Activated CD4-positive, alpha-beta T cell treated with anti-CD3 and anti-CD28 coated beads for 36 hours (primary cell): ENCODE data around the gene NIBAN1. TPM values are rescaled to one million over a fixed set of nuclear protein-coding genes. Genes with fewer than 3 reads are reported as not detected.

Experiments
- ATAC-seq: fragments of 200-7000 bp; cut with Tn5 transposase; one replicate; pipeline ENCODE4 v1.10.0; 2021; ENCODE audit warnings: mild to moderate bottlenecking, moderate library complexity
- CTCF ChIA-PET: fragments of 350-600 bp; sonication (Branson Sonifier 250); formaldehyde crosslinking; loops from one replicate; lab custom pipeline; 2021; ENCODE audit warnings: antibody characterized with exemption; lab: Charles Lee
- POLR2A ChIA-PET: fragments of 350-600 bp; sonication (Branson Sonifier 250); formaldehyde crosslinking; loops from one replicate; lab custom pipeline; 2021; ENCODE audit warnings: antibody characterized with exemption, inconsistent platforms; lab: Charles Lee
- DNase-seq: peaks from one replicate; pipeline ENCODE4 v3.0.0-alpha.2; 2020
- H3K27ac Mint-ChIP-seq: one replicate; pipeline ENCODE4 v1.8.0; 2021; ENCODE audit warnings: mixed read lengths
- H3K27me3 Mint-ChIP-seq: one replicate; pipeline ENCODE4 v1.8.0; 2021; ENCODE audit warnings: mixed read lengths
- H3K36me3 Mint-ChIP-seq: one replicate; pipeline ENCODE4 v1.8.0; 2021; ENCODE audit warnings: low read depth, mixed read lengths
- H3K4me1 Mint-ChIP-seq: one replicate; pipeline ENCODE4 v1.8.0; 2021; ENCODE audit warnings: mixed read lengths
- H3K4me3 Mint-ChIP-seq: one replicate; pipeline ENCODE4 v1.8.0; 2021; ENCODE audit warnings: mild to moderate bottlenecking, moderate library complexity, mixed read lengths
- H3K9me3 Mint-ChIP-seq: one replicate; pipeline ENCODE4 v1.8.0; 2021; ENCODE audit warnings: low read depth, mixed read lengths
- intact Hi-C, 2 experiments: fragments of 100-400 bp; cut with DNase I in 1 of 2; cut with micrococcal nuclease in 1 of 2; formaldehyde crosslinking; loops; one replicate each; pipeline versions ENCODE4 v1.14.2 to v1.15.1; 2022 to 2024; cut with DNase I, micrococcal nuclease
- total RNA-seq, 2 experiments: library from RNA; stranded (reverse); gene quantifications; one replicate each; pipeline ENCODE4 v1.2.3, GENCODE V29; 2021

NIBAN1 gene
- total RNA-seq, 2 experiments from 2014 or later, result 18.6 to 19.7 TPM

DNA sequence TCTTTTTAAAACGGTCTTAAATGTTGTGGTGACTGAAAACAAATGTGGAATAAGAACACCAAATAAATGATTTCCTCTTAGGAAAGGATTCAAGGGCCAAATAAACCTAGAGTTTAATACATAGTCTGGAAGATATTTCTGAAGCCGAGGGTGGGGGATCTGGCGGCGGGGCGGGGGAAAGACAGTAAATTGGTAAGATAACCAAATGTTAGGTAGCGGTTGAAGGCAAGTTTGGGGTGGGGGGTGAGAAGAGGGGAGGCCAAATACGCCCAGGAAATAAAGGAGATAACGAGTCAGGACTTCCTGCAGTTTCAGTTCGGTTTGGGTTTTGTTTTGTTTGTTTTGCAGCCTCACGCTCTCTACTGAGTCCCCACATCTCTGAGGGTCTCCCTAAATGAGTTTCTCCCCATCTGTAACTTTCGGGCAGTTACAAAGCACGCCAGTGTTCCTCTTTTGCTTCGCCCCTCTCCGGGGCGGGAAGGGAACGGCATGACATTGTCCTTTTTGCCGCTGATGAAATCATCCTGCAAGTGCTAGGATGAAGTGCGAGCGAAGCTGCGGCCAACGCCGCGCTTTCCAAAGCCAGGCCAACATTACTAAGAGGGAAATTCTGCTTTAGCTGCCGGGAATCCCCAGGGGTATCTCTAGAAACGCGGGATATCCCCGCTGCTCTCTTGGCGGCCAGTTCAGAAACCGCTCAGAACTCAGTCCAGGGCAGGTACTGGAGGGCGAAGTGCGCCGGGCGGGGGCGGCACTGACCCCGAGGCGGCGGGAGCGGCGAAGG is 844 bp downstream of the NIBAN1 start:
- peaks cover 45% of the 10 kb centered on the region for H3K4me1 Mint-ChIP-seq
- no peaks in the 10 kb centered on the region for H3K9me3 Mint-ChIP-seq
- ChIA-PET CTCF (interaction anchor here (0.7 to 2.7 kb wide), 10 partner anchors 9 to 291 kb away, joined by 3 to 28 read pairs (median 4); no protein-coding TSS in a partner anchor), POLR2A (interaction anchor here (0.5 to 2.0 kb wide), 6 partner anchors 81 to 221 kb away, joined by 3 to 10 read pairs (median 5); no protein-coding TSS in a partner anchor)
- intact Hi-C loops, result loop anchor here (1.0 to 10.0 kb wide), 15 partner anchors 17 to 1338 kb away; partner anchors contain the start of genes SWT1 (in 2 of the 2), TRMT1L (in 2 of the 2), TSEN15 (in 2 of the 2) and ARPC5 (in 1 of the 2)
- ATAC-seq, result peak; percentile 63
- H3K27ac Mint-ChIP-seq, result peak overlapping the region; percentile 97
- H3K4me3 Mint-ChIP-seq, result peak overlapping the region; percentile 86
- H3K36me3 Mint-ChIP-seq, result no peaks in the 10 kb centered on the region
- DNase-seq, result peak; percentile 84
- H3K27me3 Mint-ChIP-seq, result peaks cover 16% of the 10 kb centered on the region

DNA sequence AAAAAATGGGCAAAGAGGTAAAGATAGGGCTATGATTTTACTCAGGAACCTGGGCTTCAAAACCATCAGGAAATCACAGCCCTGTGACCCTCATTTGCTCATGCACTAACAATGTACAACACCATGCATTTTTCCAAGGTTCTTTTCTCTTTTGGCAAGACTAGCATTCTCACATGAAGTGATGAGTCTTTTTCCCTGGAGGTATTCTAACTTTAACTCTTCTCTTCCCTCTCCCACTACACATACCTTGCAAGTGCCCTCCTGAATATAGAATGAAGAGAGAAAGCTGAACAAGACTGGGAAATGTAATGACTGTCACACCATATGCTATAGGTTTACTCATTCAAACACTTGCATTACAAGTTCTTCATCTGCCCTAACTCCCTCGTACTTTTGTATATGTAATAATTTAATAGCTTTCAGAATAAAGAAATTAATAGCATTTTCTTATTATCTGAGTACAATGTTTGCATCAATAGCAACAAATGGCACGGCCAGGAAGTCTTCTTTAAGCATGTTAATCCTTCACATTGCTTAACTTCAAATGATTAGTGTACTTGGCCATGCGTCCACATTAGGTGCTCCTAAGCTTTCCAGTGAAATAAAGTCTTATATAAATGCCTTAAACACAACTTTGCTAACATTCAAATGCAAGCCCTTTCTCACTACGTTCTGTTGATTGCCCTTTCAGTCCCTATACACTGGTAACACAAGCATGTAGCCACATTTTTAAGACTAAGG is 1.8 kb downstream of the NIBAN1 start:
- H3K4me3 Mint-ChIP-seq, result peak overlapping the region; percentile 86
- no peaks in the 10 kb centered on the region for H3K9me3 Mint-ChIP-seq
- H3K27ac Mint-ChIP-seq, result peak overlapping the region; percentile 97
- ChIA-PET POLR2A (interaction anchor here (0.7 to 2.0 kb wide), 3 partner anchors 80 to 219 kb away, joined by 3 to 10 read pairs (median 4); no protein-coding TSS in a partner anchor), CTCF (interaction anchor here (0.8 to 2.5 kb wide), 9 partner anchors 8 to 198 kb away, joined by 3 to 12 read pairs (median 5); no protein-coding TSS in a partner anchor)
- ATAC-seq (no peak), DNase-seq (no peak)
- peaks cover 48% of the 10 kb centered on the region for H3K4me1 Mint-ChIP-seq
- intact Hi-C loops, result loop anchor here (1.0 to 10.0 kb wide), 13 partner anchors 16 to 1337 kb away; partner anchors contain the start of genes TSEN15 (in 2 of the 2), ARPC5 (in 1 of the 2), IVNS1ABP (in 1 of the 2) and SWT1 (in 1 of the 2)
- no peaks in the 10 kb centered on the region for H3K36me3 Mint-ChIP-seq
- peaks cover 14% of the 10 kb centered on the region for H3K27me3 Mint-ChIP-seq

- H3K9me3 Mint-ChIP-seq, result no peaks in the 10 kb centered on the region
- peaks cover 11% of the 10 kb centered on the region for H3K27me3 Mint-ChIP-seq
- ATAC-seq (no peak), DNase-seq (no peak)
- ChIA-PET CTCF (interaction anchor here (0.9 to 1.9 kb wide), 5 partner anchors 10 to 166 kb away, joined by 3 to 12 read pairs (median 4); no protein-coding TSS in a partner anchor), POLR2A (no interaction called here)
- H3K4me3 Mint-ChIP-seq, result peak overlapping the region; percentile 86
- no peaks in the 10 kb centered on the region for H3K36me3 Mint-ChIP-seq
- peaks cover 52% of the 10 kb centered on the region for H3K4me1 Mint-ChIP-seq
- H3K27ac Mint-ChIP-seq, result peak overlapping the region; percentile 58
- intact Hi-C loops, result loop anchor here (2.0 to 10.0 kb wide), 6 partner anchors 15 to 917 kb away; partner anchors contain the start of genes TSEN15 (in 2 of the 2), SWT1 (in 1 of the 2) and TRMT1L (in 1 of the 2)
Measured at GRCh38 chr1:184971522-184972265, 2.6 kb downstream of the NIBAN1 start.

DNA sequence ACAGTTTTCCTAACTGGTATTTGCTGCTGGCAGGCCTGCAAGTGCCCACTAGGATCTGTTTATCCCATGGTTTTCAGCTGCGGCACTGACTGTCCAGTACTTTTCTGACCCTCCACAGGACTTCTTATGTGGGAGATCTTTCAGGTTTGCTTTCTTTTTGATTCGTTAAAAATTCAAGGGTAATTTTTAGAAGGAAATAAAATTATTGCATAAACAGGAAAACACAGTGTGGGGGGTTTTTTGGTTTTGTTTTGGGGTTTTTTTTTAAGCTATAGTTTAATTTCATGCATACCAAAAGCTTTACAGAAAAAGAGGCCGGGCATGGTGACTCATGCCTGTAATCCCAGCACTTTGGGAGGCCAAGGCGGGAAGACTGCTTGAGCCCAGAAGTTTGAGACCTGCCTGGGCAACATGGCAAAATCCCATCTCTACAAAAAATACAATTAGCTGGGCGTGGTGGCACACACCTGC is 3.6 kb downstream of the NIBAN1 start:
- Mint-ChIP-seq H3K36me3 (no peaks in the 10 kb centered on the region), H3K4me3 (peak overlapping the region; percentile 25), H3K9me3 (no peaks in the 10 kb centered on the region), H3K4me1 (peaks cover 56% of the 10 kb centered on the region), H3K27ac (peak overlapping the region; percentile 58), H3K27me3 (peaks cover 6% of the 10 kb centered on the region)
- no peak for ATAC-seq
- intact Hi-C loops, result loop anchor here (5.0 to 10.0 kb wide), 4 partner anchors 187 to 916 kb away; partner anchors contain the start of genes TSEN15 (in 2 of the 2), SWT1 (in 1 of the 2) and TRMT1L (in 1 of the 2)
- ChIA-PET POLR2A (interaction anchor here (0.5 kb wide), 1 partner anchor 1321 kb away, joined by 4 read pairs; no protein-coding TSS in a partner anchor), CTCF (interaction anchor here (1.0 to 1.7 kb wide), 3 partner anchors 11 to 166 kb away, joined by 3 to 12 read pairs (median 7); no protein-coding TSS in a partner anchor)
- DNase-seq, result peak; percentile 28

- Mint-ChIP-seq H3K27me3 (no peaks in the 10 kb centered on the region), H3K9me3 (no peaks in the 10 kb centered on the region), H3K4me3 (no peak overlapping the region), H3K4me1 (peaks cover 31% of the 10 kb centered on the region), H3K27ac (peak overlapping the region; percentile 64), H3K36me3 (peaks cover 5% of the 10 kb centered on the region)
- ATAC-seq, result no peak
- DNase-seq, result no peak
- intact Hi-C loops, result no loop called here
- ChIA-PET CTCF (interaction anchor here (1.8 to 2.9 kb wide), 2 partner anchors 15 to 162 kb away, joined by 8 to 13 read pairs; no protein-coding TSS in a partner anchor), POLR2A (no interaction called here)
Measured at GRCh38 chr1:184966989-184967388, 7.3 kb downstream of the NIBAN1 start.

DNA sequence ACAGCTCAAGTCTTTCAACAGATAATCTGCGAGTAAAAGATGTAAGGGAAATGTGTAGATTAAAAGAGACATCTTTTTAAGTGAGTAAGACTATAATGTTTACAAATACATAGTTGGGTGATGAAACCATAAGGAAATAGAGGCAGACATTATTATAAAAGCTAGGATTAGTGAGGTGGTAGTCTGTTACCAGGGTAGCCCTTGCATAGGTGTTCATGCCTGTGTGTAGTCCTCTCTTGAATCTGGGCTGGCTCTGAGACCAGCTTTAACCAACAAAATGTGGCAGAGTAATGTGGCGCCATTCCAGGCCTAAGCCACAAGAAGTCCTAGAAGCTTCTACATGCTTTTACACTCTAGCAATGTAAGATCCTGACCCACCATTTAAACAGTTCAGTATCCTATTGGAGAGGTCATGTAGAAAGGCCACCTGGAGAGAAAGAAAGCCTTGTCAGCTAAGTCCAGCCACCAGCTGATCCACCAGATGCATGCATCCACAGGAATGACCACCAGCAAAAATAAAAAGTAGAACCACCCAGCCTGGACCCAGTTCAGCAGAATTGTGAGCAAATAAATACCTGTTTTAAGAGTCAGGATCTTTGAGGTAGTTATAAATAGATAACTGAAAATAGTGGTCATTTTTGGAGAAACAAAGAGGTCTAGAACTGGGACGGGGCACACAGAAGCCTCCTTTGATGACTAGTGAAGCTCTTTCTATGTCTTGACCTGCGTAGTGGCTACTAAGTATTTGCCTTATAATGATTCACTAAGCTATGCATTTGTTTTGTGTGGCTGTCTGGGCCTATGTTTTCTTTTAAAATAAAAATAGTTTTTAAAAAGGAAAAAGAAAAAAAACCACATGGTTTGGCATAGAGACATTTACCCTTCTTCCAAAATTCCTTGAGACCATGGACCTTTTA is 8.1 kb downstream of the NIBAN1 start:
- Mint-ChIP-seq H3K4me3 (no peak overlapping the region), H3K36me3 (peaks cover 5% of the 10 kb centered on the region), H3K27ac (no peak overlapping the region), H3K27me3 (no peaks in the 10 kb centered on the region), H3K4me1 (peaks cover 28% of the 10 kb centered on the region), H3K9me3 (no peaks in the 10 kb centered on the region)
- ChIA-PET POLR2A (no interaction called here), CTCF (interaction anchor here (0.7 to 1.8 kb wide), 2 partner anchors 12 to 161 kb away, joined by 3 to 8 read pairs; no protein-coding TSS in a partner anchor)
- ATAC-seq (peak; percentile 26), DNase-seq (no peak)
- intact Hi-C loops, result no loop called here

DNA sequence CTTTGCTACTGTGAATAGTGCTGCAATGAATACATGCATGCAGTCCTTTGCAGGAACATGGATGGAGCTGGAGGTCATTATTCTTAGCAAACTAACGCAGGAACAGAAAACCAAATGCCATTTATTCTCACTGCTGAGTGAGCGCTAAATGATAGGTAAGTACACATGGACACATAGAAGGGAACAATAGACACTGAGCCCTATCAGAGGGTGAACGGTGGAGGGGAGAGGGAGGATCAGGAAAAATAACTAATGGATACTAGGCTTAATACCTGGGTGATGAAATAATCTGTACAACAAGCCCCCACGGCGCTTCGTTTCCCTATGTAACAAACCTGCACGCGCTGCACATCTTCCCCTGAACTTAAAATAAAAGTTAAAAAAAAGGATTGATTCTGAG is 8.9 kb downstream of the NIBAN1 start:
- H3K36me3 Mint-ChIP-seq, result peaks cover 5% of the 10 kb centered on the region
- DNase-seq (no peak), ATAC-seq (no peak)
- intact Hi-C loops, result no loop called here
- peaks cover 20% of the 10 kb centered on the region for H3K4me1 Mint-ChIP-seq
- CTCF ChIA-PET, result interaction anchor here (0.7 kb wide), 1 partner anchor 11 kb away, joined by 3 read pairs; no protein-coding TSS in a partner anchor
- H3K27me3 Mint-ChIP-seq, result no peaks in the 10 kb centered on the region
- no peak overlapping the region for H3K27ac Mint-ChIP-seq
- POLR2A ChIA-PET, result no interaction called here
- H3K9me3 Mint-ChIP-seq, result no peaks in the 10 kb centered on the region
- H3K4me3 Mint-ChIP-seq, result no peak overlapping the region

GRCh38 chr1:184959626-184960025 is 14.7 kb downstream of the NIBAN1 start:
- Mint-ChIP-seq H3K4me1 (peaks cover 3% of the 10 kb centered on the region), H3K9me3 (no peaks in the 10 kb centered on the region), H3K4me3 (no peak overlapping the region), H3K27ac (no peak overlapping the region), H3K27me3 (no peaks in the 10 kb centered on the region), H3K36me3 (peaks cover 2% of the 10 kb centered on the region)
- ATAC-seq (no peak), DNase-seq (no peak)
- CTCF ChIA-PET, result interaction anchor here (0.9 to 1.6 kb wide), 3 partner anchors 15 to 155 kb away, joined by 3 to 4 read pairs (median 4); partner anchors contain the start of gene NIBAN1
- intact Hi-C loops, result no loop called here
- POLR2A ChIA-PET, result no interaction called here

- ChIA-PET CTCF (interaction anchor here (1.0 to 2.2 kb wide), 4 partner anchors 23 to 156 kb away, joined by 3 to 9 read pairs (median 4); no protein-coding TSS in a partner anchor), POLR2A (interaction anchor here (0.7 kb wide), 1 partner anchor 64 kb away, joined by 4 read pairs; no protein-coding TSS in a partner anchor)
- DNase-seq, result no peak
- Mint-ChIP-seq H3K27ac (no peak overlapping the region), H3K4me3 (no peak overlapping the region), H3K9me3 (no peaks in the 10 kb centered on the region), H3K4me1 (peaks cover 11% of the 10 kb centered on the region), H3K27me3 (no peaks in the 10 kb centered on the region), H3K36me3 (no peaks in the 10 kb centered on the region)
- no peak for ATAC-seq
- intact Hi-C loops, result no loop called here
Measured at GRCh38 chr1:184958554-184959353, 15.6 kb downstream of the NIBAN1 start.
